NCI-H460 (cell line): ENCODE results near the gene SCAF4. TPM values are rescaled to one million over a fixed set of nuclear protein-coding genes. Genes with fewer than 3 reads are reported as not detected.
"Not testable (repeated sequence)": the region's sequence is repeated elsewhere in the genome, so short reads cannot be mapped to it uniquely, and the experiment has no call there.

Experiments
- DNase-seq: peaks from one replicate; pipeline ENCODE4 v3.0.0-alpha.2; 2016; ENCODE audit warnings: low read depth; ENCODE audit errors: extremely low read depth
- polyA plus RNA-seq: library from polyadenylated mRNA; depleted of rRNA; stranded (reverse); fragments of >200 nt; gene quantifications from 2 replicates; pipeline ENCODE4 v1.2.3, GENCODE V29; 2014; cell fraction: nucleus; rRNA removed
- total RNA-seq: library from RNA; depleted of rRNA; stranded (reverse); fragments of >200 nt; shearing (Covaris generic); gene quantifications from 2 replicates; pipeline ENCODE4 v1.2.3, GENCODE V29; 2014; rRNA removed

The SCAF4 gene
- total RNA-seq = 7.1 and 7.2 TPM in 2 replicates
- polyA plus RNA-seq = 9.1 and 9.6 TPM in 2 replicates

GRCh38 chr21:31731857-31732596 lies at the start of gene SCAF4:
TSS of gene SCAF4 (minus strand) at chr21:31732118. CDS start at chr21:31731692, 426 bp downstream.
- DNase-seq = peak; percentile 76

- DNase-seq = no peak
Observed at GRCh38 chr21:31780944-31781343, 49.0 kb upstream of the SCAF4 start.

GRCh38 chr21:31778546-31778945 lies 46.6 kb upstream of the SCAF4 start:
- DNase-seq = no peak

- DNase-seq = no peak
Observed at GRCh38 chr21:31777857-31778256, 45.9 kb upstream of the SCAF4 start.

- no peak for DNase-seq
Observed at GRCh38 chr21:31774031-31774430, 42.1 kb upstream of the SCAF4 start.

GRCh38 chr21:31772674-31773555 lies 41.0 kb upstream of the SCAF4 start:
- no peak for DNase-seq

- no peak for DNase-seq
Observed at GRCh38 chr21:31771685-31772084, 39.8 kb upstream of the SCAF4 start.

- DNase-seq = no peak
Observed at GRCh38 chr21:31768710-31769109, 36.8 kb upstream of the SCAF4 start.

GRCh38 chr21:31766899-31767298 lies 35.0 kb upstream of the SCAF4 start:
- DNase-seq = no peak

GRCh38 chr21:31765850-31766249 lies 33.9 kb upstream of the SCAF4 start:
- not testable (repeated sequence) for DNase-seq

- no peak for DNase-seq
Observed at GRCh38 chr21:31760931-31761330, 29.0 kb upstream of the SCAF4 start.

- no peak for DNase-seq
Observed at GRCh38 chr21:31756787-31757186, 24.9 kb upstream of the SCAF4 start.

- no peak for DNase-seq
Observed at GRCh38 chr21:31755027-31755426, 23.1 kb upstream of the SCAF4 start.

- DNase-seq = no peak
Observed at GRCh38 chr21:31754708-31754960, 22.7 kb upstream of the SCAF4 start.

- no peak for DNase-seq
Observed at GRCh38 chr21:31753949-31754707, 22.2 kb upstream of the SCAF4 start.

GRCh38 chr21:31752967-31753366 lies 21.0 kb upstream of the SCAF4 start:
- DNase-seq = no peak

- no peak for DNase-seq
Observed at GRCh38 chr21:31752352-31752751, 20.4 kb upstream of the SCAF4 start.

- no peak for DNase-seq
Observed at GRCh38 chr21:31750843-31751242, 18.9 kb upstream of the SCAF4 start.

- DNase-seq = no peak
Observed at GRCh38 chr21:31744182-31744800, 12.4 kb upstream of the SCAF4 start.

GRCh38 chr21:31743712-31744111 lies 11.8 kb upstream of the SCAF4 start:
- no peak for DNase-seq

- DNase-seq = no peak
Observed at GRCh38 chr21:31741116-31741515, 9.2 kb upstream of the SCAF4 start.
